Measurements from ENCODE around the gene TMEM52B.

DNA sequence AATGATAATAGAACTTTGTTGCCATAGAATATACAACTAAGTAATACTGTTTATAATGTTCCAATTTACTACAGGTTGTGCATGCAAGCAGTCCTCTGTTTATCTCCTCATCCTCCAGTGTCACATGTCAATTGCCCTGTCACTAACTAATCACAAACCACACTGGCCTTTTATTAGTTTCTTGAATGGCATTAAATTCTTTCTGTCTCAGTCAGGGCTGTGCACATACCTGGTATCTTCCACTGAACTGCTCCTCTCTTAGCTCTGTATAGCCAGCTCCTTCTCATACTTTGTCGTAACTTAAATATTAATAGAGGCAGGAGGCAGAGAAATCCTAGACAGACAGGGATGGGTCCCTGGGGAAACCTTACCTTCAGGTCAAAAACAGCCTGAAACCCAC lies 57.9 kb downstream of the TMEM52B start:
- TF ChIP-seq KLF9 (CRISPR knock-in tag; IDR thresholded peaks at IDR 0.05; ENCODE audit: low read depth) (no peak), GTF2F1 (IDR thresholded peaks at IDR 0.05; ENCODE audit: low read length) (no peak), ZNF513 (CRISPR knock-in tag; conservative IDR thresholded peaks at IDR 0.05) (no peak), USF2 (IDR thresholded peaks at IDR 0.05; ENCODE audit: low read depth, low read length) (no peak), USF2 (CRISPR knock-in tag; IDR thresholded peaks at IDR 0.05; ENCODE audit: borderline replicate concordance) (no peak)
- TF ChIP-seq, protein P1, sequence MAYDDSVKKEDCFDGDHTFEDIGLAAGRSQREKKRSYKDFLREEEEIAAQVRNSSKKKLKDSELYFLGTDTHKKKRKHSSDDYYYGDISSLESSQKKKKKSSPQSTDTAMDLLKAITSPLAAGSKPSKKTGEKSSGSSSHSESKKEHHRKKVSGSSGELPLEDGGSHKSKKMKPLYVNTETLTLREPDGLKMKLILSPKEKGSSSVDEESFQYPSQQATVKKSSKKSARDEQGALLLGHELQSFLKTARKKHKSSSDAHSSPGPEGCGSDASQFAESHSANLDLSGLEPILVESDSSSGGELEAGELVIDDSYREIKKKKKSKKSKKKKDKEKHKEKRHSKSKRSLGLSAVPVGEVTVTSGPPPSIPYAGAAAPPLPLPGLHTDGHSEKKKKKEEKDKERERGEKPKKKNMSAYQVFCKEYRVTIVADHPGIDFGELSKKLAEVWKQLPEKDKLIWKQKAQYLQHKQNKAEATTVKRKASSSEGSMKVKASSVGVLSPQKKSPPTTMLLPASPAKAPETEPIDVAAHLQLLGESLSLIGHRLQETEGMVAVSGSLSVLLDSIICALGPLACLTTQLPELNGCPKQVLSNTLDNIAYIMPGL (CRISPR knock-in tag; IDR thresholded peaks at IDR 0.05; ENCODE audit: borderline replicate concordance in 1 of 2, low read depth in 1 of 2), result no peak
- TF ChIP-seq, protein P2, sequence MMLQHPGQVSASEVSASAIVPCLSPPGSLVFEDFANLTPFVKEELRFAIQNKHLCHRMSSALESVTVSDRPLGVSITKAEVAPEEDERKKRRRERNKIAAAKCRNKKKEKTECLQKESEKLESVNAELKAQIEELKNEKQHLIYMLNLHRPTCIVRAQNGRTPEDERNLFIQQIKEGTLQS (CRISPR knock-in tag; IDR thresholded peaks at IDR 0.05), result no peak

All from HepG2 (cell line).